ENCODE results near the gene HAUS7.

DNA sequence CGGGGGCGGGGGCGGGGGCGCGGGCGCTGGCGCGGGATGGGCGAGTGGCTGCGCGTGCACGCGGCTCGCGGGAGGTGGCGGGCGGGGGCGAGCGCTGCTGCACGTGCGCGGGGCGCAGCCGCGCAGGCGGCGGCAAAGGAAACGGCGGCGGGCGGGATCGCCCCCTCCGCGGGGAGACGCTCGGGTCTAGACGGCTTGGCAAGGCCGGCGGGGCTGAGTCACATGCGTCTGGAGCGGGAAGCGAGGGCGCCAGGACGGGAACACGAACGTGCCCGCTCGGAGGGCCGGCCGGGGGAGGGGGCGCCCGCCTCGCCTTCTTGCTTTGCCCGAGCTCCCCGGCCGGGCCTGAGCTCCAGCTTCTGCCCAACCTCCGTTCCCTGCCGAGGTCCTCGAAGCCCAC lies 4.3 kb upstream of the HAUS7 start:
- TF ChIP-seq YY1 (IDR thresholded peaks at IDR 0.05; ENCODE audit: low read depth, low read length) = no peak
- no peak for TF ChIP-seq GABPA (IDR thresholded peaks at IDR 0.05; ENCODE audit: borderline replicate concordance, insufficient read depth, low read length)
- no peak for TF ChIP-seq POLR2A (IDR thresholded peaks at IDR 0.05; ENCODE audit: control extremely low read depth in 1 of 2, low read depth in 2 of 2, low read length in 2 of 2)
